NCI-H524 treated with DMSO at 0.1 percent for 48 hours (cell line): ENCODE results near the gene CCDC85C.

Experiments used
- DNase-seq: peaks from one replicate; lab custom pipeline; 2025; lab: John Stamatoyannopoulos, UW

CCDC85C gene

DNA sequence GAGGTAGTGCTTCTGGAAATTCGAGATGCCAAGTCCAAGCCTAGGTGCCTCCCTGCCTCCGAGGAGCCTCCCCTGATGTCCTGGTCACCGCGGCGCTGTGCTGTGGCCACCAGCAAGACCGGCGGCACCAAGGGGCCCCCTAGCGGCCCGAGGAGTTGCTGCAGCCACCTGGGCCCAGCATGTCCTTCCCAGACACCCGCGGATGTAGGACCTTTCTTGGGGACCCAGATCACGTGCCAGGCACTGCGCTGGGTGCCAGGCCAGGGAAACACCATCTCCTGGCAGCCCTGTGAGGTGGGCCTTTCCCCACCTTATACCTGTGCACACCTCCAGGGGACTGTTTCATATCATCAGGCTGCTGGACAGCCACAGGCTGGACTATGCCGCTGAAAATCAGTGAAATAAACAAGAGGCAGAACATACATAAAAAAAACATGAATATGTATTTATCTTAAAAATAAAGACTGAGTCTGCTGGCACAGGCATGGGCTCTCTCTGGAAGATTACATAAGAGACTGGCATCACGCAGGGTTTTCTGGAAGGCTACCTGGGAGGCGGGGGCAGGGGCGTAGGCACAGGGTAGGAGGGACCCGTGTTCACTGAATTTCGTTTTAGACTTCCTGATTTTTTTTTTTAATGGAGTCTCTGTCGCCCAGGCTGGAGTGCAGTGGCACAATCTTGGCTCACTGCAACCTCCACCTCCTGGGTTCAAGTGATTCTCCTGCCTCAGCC is 25.0 kb upstream of the CCDC85C start:
- DNase-seq: peak; percentile 32

DNA sequence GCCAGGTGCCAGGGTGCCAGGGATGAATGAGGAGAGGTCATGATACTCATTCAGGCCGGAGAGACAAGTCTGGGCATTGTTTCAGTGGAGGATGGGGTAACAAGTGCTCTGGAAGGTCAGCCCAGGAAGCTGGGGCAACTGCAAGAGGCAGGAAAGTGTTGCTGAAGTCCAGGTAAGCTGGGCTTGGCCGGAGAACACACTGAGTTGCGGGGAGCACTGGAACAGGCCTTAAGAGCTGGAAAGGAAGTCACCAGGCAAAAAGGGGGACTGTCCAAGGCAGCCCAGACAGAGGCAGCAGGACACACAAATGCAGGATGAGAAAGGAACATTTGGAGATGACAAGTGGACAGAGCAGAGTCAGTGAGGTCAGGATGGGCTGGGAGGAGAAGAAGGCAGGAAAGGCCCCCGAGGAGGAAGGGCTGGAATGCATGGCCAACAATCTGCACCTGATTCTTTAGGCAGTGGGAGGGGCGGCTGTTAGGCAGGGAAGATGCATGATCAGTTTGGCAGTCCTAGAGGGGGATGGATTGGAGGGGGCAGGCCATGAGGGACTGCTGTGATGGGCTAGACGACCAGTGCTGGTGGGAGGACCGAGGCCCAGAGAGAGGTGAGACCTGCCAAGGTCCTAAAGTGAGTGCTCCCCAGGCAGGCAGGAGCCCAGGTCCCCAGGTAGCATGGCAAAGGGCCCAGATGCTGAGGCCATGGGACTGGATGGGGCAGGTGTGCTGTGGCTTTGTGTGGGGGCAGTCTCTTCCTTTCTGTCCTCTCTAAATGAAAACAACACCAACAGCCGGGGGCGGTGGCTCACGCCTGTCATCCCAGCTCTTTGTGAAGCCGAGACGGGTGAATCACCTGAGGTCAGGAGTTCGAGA is 23.7 kb upstream of the CCDC85C start:
- no peak for DNase-seq

DNA sequence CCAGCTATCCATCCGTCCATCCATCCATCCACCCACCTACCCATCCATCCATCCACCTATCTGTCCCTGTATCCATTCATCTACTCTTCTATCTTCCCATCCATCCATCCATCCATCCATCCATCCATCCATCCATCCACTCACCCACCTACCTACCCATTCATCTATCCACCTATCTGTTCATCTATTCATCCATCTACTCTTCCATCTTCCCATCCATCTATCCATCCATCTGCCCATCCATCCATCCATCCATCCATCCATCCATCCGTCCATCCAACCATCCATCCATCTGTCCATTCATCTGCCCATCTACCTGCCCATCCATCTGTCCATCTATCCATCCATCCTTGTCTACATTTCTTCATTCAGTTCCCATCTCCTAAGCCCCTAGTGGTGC is 23.1 kb upstream of the CCDC85C start:
- no peak for DNase-seq

DNA sequence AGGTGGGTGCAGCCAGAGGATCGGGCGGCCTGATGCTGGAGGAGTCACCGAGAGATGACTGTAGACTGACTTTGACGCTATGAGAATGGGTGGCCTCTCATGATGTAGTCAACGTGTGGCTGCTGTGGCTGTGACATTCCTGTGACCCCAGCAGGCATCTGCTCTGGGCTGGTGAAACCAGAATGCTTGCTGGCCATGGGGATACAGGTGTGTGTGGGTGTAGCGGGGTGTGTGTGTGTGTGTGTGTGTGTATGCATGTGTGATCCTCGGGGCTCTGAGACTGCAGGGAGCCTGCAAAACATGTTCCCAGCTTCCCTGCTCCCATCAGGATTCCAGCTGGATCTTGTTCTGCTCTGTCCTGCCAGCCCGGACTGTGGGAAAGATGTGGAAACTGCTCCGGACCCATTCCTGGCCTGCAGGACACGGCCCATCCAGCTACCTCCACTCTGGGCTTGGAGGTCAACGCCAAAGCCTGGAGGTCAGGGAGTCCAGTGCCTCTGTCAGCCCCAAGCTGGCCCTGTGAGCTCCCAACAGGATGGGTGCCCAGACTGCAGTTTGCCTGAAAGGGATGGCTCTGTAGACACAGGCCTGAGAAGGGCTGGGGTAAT is 22.1 kb upstream of the CCDC85C start:
- no peak for DNase-seq

DNA sequence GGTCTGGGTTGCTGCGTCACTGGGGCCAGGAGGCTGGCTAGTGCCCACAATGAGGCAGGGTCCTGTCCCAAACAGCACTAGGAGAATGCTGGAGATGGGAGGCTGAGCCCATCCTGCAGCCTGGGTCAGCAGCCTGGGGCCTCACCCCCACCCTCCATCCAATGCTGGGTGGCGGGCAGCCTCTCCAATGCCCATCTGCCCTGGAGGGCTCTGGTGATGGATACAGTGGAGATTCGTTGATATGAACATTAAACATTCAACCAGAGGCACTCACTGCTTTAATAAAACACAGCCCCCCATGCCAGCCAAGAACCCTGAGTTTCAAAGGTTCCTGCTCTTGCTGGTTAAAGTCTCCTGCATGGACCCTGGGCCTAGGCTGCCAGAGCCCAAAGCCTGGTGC is 21.5 kb upstream of the CCDC85C start:
- DNase-seq: no peak

DNA sequence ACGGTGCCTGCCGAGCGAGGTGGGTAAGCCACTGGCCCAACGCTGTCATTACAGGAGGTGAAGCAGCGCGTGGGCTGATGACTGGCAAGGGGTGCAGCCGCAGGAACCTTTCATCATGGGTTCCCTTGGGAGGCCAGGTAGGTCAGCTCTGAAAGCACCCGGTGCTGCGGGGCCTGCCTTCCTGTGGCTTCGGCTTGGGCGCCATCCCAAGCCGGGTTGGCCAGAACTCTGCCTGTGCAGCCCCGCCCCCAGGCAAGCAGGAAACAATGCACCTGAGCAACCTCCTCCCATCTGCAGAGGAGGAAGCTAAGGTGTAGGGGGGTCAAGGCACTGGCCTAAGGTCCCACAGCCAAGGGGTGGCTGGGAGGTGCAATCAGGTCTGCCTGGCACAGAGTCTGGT is 21.0 kb upstream of the CCDC85C start:
- DNase-seq: no peak

DNA sequence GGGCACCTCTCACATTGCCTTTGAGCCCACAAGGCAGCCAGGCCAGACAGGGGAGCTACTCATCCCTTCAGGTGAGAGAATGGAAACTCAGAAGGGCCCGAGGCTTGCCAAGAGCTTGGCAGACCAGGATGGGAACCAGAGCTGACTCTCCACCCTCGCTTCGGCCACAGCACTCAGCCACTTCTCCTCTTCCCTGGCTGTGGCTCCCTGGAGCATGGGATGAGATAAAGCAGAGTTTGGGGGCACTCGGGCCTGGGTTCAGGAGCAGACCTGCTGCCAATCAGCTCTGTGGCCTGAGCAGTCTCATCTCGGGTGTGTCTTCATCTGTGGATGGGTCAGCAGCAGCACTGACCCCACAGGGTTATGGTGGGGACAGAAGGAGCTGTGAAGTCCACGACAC is 20.0 kb upstream of the CCDC85C start:
- no peak for DNase-seq

DNA sequence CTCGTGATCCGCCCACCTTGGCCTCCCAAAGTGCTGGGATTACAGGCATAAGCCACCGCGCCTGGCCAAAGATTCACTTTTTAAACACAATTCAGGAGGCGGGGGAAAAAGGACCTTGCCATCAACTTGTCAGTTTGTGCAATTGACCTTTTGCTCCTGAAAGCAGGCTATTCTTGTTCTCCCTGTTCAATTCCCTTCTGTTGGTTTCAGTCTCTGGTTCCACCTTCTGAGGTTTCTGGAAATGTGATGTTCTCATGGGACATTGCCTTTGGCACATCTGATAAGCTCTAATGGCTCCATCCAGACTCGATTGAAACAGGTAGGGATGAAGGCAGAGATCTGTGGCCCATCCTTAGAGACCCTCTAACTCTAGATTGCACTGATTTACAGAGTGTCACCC is 17.9 kb upstream of the CCDC85C start:
- no peak for DNase-seq

DNA sequence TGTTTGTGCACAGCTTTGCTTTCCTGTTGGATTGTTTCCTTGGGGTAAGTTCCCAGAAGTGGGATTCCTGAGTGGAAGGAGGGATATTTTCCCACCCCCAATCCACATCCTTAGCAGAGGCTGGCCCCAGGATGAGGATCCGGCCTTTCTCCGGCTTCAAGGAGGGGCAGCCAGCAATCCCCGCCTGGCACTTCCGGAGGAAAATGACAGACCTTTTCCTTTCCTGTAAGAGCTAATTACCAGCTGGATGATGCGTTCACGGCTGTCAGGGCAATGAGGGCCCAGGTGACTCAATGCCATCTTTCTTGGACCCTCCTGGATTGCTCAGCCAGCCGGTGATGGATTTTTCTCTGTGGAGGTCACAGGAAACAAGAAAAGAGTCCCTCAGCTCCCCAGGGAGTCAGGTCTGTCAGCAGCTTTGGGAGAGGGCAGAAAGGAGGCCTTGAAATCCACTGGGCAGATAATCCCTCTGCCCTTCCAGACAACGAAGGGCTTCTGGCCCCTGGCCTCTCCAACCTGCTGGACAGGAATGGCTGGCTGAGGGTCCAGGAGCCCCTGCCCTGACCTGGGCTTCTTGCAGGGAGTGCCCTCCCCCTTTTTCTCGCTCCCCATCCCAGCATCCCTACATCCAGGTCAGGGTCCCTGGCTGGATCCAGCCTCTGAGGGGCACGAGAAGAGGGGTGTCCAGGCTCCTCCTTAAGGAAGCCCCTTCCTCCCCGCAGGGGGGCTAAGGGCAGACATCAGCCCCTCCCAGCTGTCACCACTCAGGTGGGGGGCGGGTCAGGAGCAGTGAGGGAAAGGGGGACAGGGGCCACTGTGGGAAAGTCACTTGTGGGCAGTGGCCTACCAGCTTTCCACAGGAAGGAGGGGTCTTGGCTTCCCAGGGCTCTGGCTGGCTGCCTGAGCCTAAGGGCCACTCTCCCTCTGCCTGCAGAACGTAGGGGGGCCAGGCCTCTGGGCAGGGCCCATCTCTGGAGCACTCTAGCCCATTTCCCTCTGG is 16.1 kb upstream of the CCDC85C start:
- peak; percentile 34 for DNase-seq

DNA sequence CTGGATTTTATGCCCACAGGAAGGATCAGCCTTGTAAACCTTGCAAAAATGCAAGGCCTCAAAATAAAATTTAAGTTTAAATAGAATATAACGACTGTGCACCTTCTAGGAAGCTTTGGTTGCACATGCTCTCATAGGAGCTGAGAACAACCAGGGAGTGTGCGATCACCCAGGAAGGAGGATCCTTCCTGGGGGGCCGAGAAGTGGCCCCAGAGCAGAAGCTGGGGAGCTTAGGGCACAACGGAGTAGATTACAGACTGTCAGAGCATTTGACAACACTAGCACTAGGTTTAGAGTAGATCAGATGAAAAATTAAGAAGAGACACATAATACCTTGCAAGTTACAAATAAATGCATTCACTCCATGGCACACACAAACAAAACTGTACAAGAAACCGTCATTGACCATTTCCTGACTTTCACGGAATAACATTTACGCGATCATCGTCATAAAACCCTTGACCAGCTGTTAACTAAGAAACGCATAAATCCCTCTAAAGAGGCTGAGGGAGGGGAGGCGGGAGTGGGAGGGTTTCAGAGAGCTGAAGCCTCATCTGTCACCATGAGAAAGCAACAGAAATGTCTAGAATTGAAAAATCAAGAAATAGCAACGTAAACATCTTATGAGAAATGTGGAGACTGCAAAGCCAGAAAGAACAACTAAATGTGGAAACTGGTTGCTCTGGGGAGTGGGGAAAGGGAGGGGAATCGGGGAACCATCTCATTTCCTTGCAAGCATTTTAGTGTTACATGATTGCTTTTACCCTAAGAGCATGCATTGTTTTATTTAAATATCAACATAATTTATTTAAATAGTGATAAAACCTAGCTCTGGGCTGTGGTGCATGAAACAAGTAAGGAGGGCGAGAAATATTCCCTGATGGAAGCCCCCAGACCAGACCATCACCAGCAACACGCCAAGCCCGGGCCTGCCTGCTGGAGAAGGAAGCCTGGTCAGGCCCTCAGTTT is 13.1 kb upstream of the CCDC85C start:
- peak; percentile 89 for DNase-seq

DNA sequence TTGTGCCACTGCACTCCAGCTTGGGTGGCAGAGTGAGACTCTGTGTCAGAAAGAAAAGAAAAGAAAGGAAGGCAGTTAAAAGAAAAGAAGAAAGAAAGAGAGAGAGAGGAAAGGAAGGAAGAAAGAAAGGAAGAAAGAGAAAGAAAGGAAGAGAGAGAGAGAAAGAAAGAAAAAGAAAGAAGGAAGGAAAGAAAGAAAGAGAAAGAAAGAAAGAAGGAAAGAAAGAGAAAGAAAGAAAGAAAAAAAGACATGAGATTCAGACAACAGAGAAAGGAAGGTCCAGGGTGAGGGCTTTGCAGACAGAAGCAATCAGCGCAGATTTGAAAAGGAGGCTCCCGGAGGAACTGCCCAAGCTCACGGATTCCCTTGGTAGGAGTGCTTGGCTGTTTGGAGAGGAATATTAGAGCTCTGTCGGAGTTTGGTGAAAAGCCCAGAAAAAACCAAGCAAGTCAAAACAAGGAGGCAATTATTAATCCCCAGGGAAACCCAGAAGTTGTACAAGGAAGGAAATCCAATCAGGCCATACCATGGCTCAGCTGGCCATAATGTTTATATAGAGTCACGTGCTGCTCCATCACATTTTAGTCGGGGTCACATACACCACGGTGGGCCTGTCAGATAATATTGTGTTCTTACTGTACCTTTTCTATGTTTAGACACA is 11.6 kb upstream of the CCDC85C start:
- DNase-seq: no peak

DNA sequence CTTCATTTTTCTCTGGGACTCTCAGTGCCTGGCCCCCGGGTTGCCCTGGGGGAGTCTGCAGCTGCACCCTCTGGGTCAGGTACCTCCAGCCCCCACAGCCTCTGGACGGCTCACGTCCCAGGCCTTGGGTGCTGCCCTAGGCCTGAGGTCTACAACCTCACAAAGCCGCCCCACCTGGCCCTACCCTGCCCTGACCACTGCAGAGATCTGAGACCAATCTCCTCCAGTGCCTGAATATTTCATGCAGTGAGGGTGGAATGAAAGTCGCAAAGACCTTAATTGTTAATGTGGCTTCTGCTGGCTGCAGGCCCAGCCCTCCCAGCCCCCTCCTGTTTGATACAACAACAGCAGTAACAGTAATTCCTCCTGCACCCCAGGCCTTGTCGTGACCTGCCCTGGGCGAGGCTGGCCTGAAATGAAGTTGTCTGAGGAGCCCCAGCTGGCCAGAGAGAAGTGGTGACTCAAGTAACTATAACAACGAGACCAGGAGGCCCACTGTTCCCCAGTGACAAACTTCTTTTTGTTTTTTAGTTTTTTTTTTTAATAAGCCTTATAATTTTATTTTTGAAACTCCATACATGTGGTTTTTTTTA is 8.8 kb upstream of the CCDC85C start:
- no peak for DNase-seq

DNA sequence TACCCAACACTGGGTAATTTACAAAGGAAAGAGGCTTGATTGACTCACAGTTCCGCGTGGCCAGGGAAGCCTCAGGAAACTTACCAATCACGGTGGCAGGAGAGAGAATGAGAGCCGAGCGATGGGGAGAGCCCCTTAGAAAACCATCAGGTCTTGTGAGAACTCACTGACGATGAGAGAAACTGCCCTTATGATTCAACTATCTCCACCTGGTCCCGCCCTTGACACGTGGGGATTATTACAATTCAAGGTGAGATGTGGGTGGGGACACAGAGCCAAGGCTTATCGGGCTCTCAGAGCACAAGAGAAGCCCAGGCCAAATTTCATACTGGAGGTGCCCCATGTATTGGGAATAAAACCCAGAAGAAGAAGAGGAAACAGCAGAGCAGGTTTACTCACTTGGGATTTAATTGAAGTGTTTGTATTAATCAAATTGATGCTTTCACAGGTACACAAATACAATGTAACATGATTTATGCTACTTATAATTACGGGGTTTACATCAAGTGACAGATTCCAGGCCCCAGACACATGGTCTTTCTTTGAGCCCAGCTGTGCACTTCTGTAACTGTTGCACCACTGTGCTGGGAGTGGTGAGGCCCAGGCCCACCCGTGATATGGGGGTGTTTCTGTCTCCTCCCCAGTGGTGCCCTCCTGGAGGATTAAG is 8.2 kb upstream of the CCDC85C start:
- peak; percentile 33 for DNase-seq

DNA sequence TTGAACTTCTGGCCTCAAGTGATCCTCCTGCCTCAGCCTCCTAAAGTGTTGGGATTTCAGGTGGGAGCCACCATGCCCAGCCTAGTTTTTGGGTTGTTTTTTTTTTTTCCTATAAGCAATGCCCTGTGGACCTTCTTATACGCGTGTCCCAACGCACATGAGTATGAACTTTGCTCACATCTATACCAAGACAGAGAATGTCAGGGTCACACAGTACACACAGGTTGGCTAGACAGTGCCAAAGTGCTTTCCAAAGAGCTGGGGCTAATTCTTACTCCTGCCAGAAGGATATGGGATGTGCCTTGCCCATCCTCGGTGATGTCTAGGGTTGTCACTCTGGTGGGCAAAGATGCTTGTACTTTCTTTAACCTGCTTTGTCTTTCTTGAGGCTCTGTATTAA is 7.6 kb upstream of the CCDC85C start:
- no peak for DNase-seq

DNA sequence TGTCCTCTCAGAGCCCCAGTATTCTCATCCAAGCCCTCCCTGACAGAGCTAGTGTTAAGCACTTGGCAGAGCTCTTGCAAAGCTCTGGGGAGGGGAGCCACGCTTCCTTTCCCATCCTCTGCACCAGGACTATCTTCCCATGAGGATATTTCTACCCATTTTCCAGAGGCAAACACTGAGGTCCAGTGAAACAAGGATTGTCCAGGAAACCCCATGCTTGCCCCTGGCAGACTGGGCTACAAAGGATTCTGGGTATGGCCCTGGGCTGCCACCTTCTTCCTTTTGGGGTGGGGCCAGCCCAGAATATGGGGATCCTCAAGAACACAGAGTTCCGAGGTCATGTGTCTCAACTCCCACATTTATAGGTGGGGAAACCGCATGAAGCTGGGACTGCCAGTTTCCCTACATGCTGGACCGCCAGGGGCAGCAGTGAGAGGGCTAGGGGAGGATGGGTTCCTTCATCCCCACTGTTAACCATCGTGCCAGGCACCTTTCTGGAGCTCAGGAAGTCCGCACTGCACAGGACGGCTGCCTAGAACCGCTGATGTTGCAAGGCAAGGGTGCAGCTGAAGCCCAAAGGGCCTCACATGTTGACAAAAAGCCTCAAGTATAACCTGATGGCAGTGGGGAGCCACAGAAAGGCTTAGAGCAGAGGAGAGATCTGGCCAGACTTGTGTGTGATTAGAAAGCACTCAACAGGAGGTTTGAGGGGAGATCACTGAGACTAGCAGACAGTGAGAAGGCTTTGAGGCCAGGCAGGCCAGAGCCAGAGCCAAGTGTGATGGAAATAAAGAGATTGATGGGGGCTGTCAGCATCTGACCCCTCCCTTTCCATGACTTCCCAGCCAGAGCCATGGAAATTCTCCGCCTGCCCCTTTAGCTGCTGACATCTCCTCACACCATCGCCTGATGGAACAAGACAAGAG is 5.5 kb upstream of the CCDC85C start:
- DNase-seq: no peak

DNA sequence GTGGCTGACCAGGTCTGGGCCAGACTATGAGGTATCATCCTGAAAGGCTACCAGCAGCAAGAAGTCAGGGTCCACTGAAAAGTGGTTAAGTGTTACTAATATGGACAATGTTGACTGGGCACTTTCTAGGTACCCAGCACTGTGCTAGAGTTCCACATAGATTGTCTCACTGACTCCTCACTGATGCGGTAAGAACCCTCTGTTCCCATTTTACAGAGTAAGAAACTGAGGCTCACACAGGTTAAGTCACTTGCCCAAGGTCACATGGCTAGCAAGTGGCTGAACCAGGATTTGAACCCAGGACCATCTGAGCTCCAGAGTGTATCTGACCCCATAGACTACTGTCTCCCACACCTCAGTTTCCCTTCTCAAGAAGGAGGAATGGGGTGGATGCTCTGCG is 4.6 kb upstream of the CCDC85C start:
- no peak for DNase-seq

DNA sequence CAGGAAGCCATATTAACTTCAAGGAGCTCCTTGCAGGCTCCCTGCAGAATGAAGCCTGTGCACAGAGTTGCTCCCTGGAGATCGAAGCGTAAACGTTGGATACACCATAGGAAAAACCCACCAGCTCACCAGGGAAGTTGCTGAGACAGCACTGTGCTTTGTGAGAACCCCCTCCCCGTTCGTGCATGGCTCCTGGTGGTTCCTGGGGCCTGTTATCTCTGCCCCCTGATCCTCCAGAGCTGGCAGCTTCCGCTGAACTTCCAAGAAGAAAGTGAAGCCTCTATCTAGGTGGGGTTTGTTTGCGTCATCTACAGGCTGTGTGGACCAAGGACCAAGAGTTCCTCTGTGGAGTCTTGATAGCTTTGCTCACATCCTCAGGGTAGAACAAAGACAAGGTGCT is 2.4 kb upstream of the CCDC85C start:
- DNase-seq: no peak
